HCT116 (cell line): ENCODE results near the gene HEPN1. TPM values are rescaled to one million over a fixed set of nuclear protein-coding genes. Genes with fewer than 3 reads are reported as not detected.

Experiments used
- ATAC-seq: fragments of 200-7000 bp; cut with Tn5 transposase; 2 replicates; pipeline ENCODE4 v1.9.1; 2020; ENCODE audit warnings: mild to moderate bottlenecking, moderate library complexity
- BruUV-seq: library from RNA; stranded (reverse); fragments of 400-500 nt; replicated peaks from 2 replicates; lab custom pipeline; 2021; lab: Mats Ljungman, UMichigan
- CTCF ChIA-PET: fragments of 300-600 bp; sonication (Branson Sonifier 250); formaldehyde crosslinking; loops from one replicate; lab custom pipeline; 2021; ENCODE audit warnings: antibody characterized with exemption; lab: Charles Lee
- POLR2A ChIA-PET: fragments of 300-600, 350-600 bp; sonication (Branson Sonifier 250); formaldehyde crosslinking; loops from one replicate; lab custom pipeline; 2021; ENCODE audit warnings: antibody characterized with exemption; lab: Charles Lee
- RAD21 ChIA-PET, 2 experiments: fragments of 300-600 bp; sonication (Branson Sonifier 250); formaldehyde crosslinking; loops; one replicate each; lab custom pipeline; 2023; ENCODE audit warnings: low total read pairs in 2 of 2; ENCODE audit not compliant: uncharacterized antibody in 2 of 2, unreplicated experiment in 2 of 2, low non-redundant PET in 1 of 2; lab: Charles Lee
- DNase-seq: peaks from one replicate; pipeline ENCODE4 v3.0.0-alpha.2; 2010; ENCODE audit warnings: low read depth, low spot score
- H2AFZ ChIP-seq: fragments of 200-600 bp; shearing (Covaris generic), sonication (generic); 2 replicates; pipeline ENCODE4 v1.6.1; 2017; ENCODE audit warnings: low read depth, mixed run types, mixed read lengths, antibody characterized with exemption, low read length; ENCODE audit not compliant: poor library complexity, severe bottlenecking
- H3K27ac ChIP-seq: 2 replicates; pipeline ENCODE4 v1.5.1; 2012; ENCODE audit warnings: low read depth, low read length
- H3K27me3 ChIP-seq: fragments of 200-600 bp; sonication (generic); 2 replicates; pipeline ENCODE4 v1.6.1; 2016; ENCODE audit warnings: mixed run types, low read length, mixed read lengths; ENCODE audit not compliant: insufficient read depth
- H3K36me3 ChIP-seq, 2 experiments: fragments of 200-500 bp in 1 of 2; fragments of 200-600 bp in 1 of 2; sonication (Bioruptor generic) in 1 of 2; sonication (generic) in 1 of 2; 2 replicates each; pipeline versions ENCODE4 v1.5.1 to v1.6.1; 2014 to 2016; ENCODE audit warnings: low read length in 2 of 2, inconsistent platforms in 1 of 2, mixed read lengths in 1 of 2, mixed run types in 1 of 2; ENCODE audit not compliant: insufficient read depth in 2 of 2, control insufficient read depth in 1 of 2
- H3K4me1 ChIP-seq, 2 experiments: fragments of 200-600 bp in 1 of 2; sonication (generic) in 1 of 2; 2 replicates each; pipeline versions ENCODE4 v1.5.1 to v1.6.1; 2012 to 2017; ENCODE audit warnings: low read length in 2 of 2, inconsistent platforms in 1 of 2, mild to moderate bottlenecking in 1 of 2, mixed read lengths in 1 of 2, mixed run types in 1 of 2, moderate library complexity in 1 of 2; ENCODE audit not compliant: insufficient read depth in 2 of 2, control insufficient read depth in 1 of 2
- H3K4me2 ChIP-seq: fragments of 200-600 bp; sonication (generic); 2 replicates; pipeline ENCODE4 v1.6.1; 2017; ENCODE audit warnings: mixed run types, low read length, mixed read lengths
- H3K4me3 ChIP-seq, 2 experiments: fragments of 200-600 bp in 1 of 2; sonication (generic) in 1 of 2; replicated peaks in 1 of 2; 2 replicates each; pipeline ENCODE4 v1.5.1; 2011 to 2016; ENCODE audit warnings: low read length in 2 of 2, control low read depth in 1 of 2, low read depth in 1 of 2, mild to moderate bottlenecking in 1 of 2, mixed read lengths in 1 of 2, mixed run types in 1 of 2
- H3K79me2 ChIP-seq: fragments of 200-600 bp; sonication (generic); 2 replicates; pipeline ENCODE4 v1.6.1; 2017; ENCODE audit warnings: mild to moderate bottlenecking, mixed run types, low read length, moderate library complexity, mixed read lengths; ENCODE audit not compliant: insufficient read depth
- H3K9ac ChIP-seq: fragments of 200-600 bp; sonication (generic); 2 replicates; pipeline ENCODE4 v1.6.1; 2016; ENCODE audit warnings: low read length, mixed read lengths
- H3K9me2 ChIP-seq: fragments of 200-600 bp; sonication (generic), shearing (Covaris generic); 2 replicates; pipeline ENCODE4 v1.6.1; 2017; ENCODE audit warnings: mixed run types, mild to moderate bottlenecking, moderate library complexity; ENCODE audit not compliant: insufficient read depth
- H3K9me3 ChIP-seq, 2 experiments: fragments of 200-500 bp in 1 of 2; fragments of 200-600 bp in 1 of 2; sonication (Bioruptor generic) in 1 of 2; sonication (generic) in 1 of 2; 2 replicates each; pipeline ENCODE4 v1.6.1; 2014 to 2017; ENCODE audit warnings: low read length in 2 of 2, mixed read lengths in 2 of 2, inconsistent platforms in 1 of 2, low read depth in 1 of 2, mild to moderate bottlenecking in 1 of 2, mixed run types in 1 of 2, moderate library complexity in 1 of 2; ENCODE audit not compliant: control insufficient read depth in 1 of 2, insufficient read depth in 1 of 2
- H4K20me1 ChIP-seq: fragments of 200-600 bp; sonication (generic), shearing (Covaris generic); 2 replicates; pipeline ENCODE4 v1.6.1; 2017; ENCODE audit warnings: mixed run types, mild to moderate bottlenecking, moderate library complexity; ENCODE audit not compliant: insufficient read depth
- CBX3 ChIP-seq: IDR thresholded peaks from 2 replicates; pipeline ENCODE4 v1.6.1; 2012; ENCODE audit warnings: low read depth
- CEBPB ChIP-seq: IDR thresholded peaks from 2 replicates; pipeline ENCODE4 v1.6.1; 2012; ENCODE audit warnings: low read depth
- CTCF ChIP-seq, 3 experiments: fragments of 200-600 bp in 1 of 3; sonication (generic) in 1 of 3; IDR thresholded peaks in 2 of 3; conservative IDR thresholded peaks in 1 of 3; 2 replicates each; pipeline ENCODE4 v1.5.1; 2012 to 2017; ENCODE audit warnings: low read depth in 2 of 3, low read length in 2 of 3, antibody characterized with exemption in 1 of 3, borderline replicate concordance in 1 of 3, control low read depth in 1 of 3, mild to moderate bottlenecking in 1 of 3, mixed read lengths in 1 of 3, mixed run types in 1 of 3, moderate library complexity in 1 of 3; ENCODE audit not compliant: insufficient read depth in 1 of 3
- EGR1 ChIP-seq: IDR thresholded peaks from 2 replicates; pipeline ENCODE4 v1.6.1; 2012; ENCODE audit warnings: low read depth
- ELF1 ChIP-seq: IDR thresholded peaks from 2 replicates; pipeline ENCODE4 v1.6.1; 2012; ENCODE audit warnings: low read depth, borderline replicate concordance
- EZH2 ChIP-seq: fragments of 200-600 bp; sonication (generic); IDR thresholded peaks from 2 replicates; pipeline ENCODE4 v1.6.1; 2017; ENCODE audit warnings: antibody characterized with exemption, mixed run types
- FOSL1 ChIP-seq: IDR thresholded peaks from 2 replicates; pipeline ENCODE4 v1.6.1; 2012; ENCODE audit warnings: low read depth
- JUND ChIP-seq: IDR thresholded peaks from 2 replicates; pipeline ENCODE4 v1.6.1; 2012
- POLR2A ChIP-seq: IDR thresholded peaks from 2 replicates; pipeline ENCODE4 v1.7.0; 2011; ENCODE audit warnings: borderline replicate concordance; ENCODE audit not compliant: insufficient read depth, insufficient read length; ENCODE audit errors: extremely low read depth
- POLR2AphosphoS5 ChIP-seq: IDR thresholded peaks from 2 replicates; pipeline ENCODE4 v1.6.1; 2011; ENCODE audit warnings: mild to moderate bottlenecking, low read depth, low read length, moderate library complexity
- SP1 ChIP-seq: IDR thresholded peaks from 2 replicates; pipeline ENCODE4 v1.6.1; 2012; ENCODE audit warnings: low read depth
- YY1 ChIP-seq: IDR thresholded peaks from 2 replicates; pipeline ENCODE4 v1.6.1; 2011; ENCODE audit warnings: low read length, low read depth, moderate library complexity, mild to moderate bottlenecking; ENCODE audit not compliant: insufficient replicate concordance; ENCODE audit errors: extremely low read depth
- ZFX ChIP-seq: fragments of 450-650 bp; IDR thresholded peaks from 2 replicates; pipeline ENCODE4 v1.6.1; 2017
- ZNF274 ChIP-seq: fragments of 200-500 bp; sonication (Bioruptor generic); IDR thresholded peaks from 2 replicates; pipeline ENCODE4 v1.6.1; 2014; ENCODE audit warnings: mild to moderate bottlenecking, low read depth, low read length, inconsistent platforms
- intact Hi-C: fragments of 100-400 bp; cut with micrococcal nuclease; formaldehyde crosslinking; loops from 2 replicates; pipeline ENCODE4 v1.10.0; 2022
- total RNA-seq: library from RNA; stranded (reverse); gene quantifications from one replicate; pipeline ENCODE4 v1.2.1, GENCODE V29; 2021; ENCODE audit not compliant: unreplicated experiment
- TF ChIP-seq, protein P1 (sequence below): IDR thresholded peaks from 2 replicates; pipeline ENCODE4 v1.6.1; 2012; ENCODE audit warnings: low read depth
- TF ChIP-seq, protein P2 (sequence below): IDR thresholded peaks from 2 replicates; pipeline ENCODE4 v1.6.1; 2012

The HEPN1 gene
- total RNA-seq, 1 experiment from 2014 or later: not detected

GRCh38 chr11:124892750-124893454 is 26.1 kb upstream of the HEPN1 start:
- DNase-seq (no peak), ATAC-seq (no peak)
- Histone ChIP-seq H3K4me2 (no peak overlapping the region), H3K79me2 (no peaks in the 10 kb centered on the region), H3K4me1 (peaks cover 0 to 5% of the 10 kb centered on the region in 2 experiments; a peak in 2 of 4 replicates), H4K20me1 (no peaks in the 10 kb centered on the region), H3K36me3 (no peaks in the 10 kb centered on the region), H3K27me3 (0 out of 2 replicates have a peak, but pooled peaks cover 3% of the 10 kb centered on the region), H3K27ac (no peak overlapping the region), H3K9me2 (no peaks in the 10 kb centered on the region), H3K9me3 (no peaks in the 10 kb centered on the region), H3K9ac (no peak overlapping the region), H3K4me3 (no peak overlapping the region), H2AFZ (no peak overlapping the region)
- ChIA-PET POLR2A (no interaction called here), CTCF (no interaction called here), RAD21 (no interaction called here)
- BruUV-seq: no TSS peak
- TF ChIP-seq CEBPB: no peak
- TF ChIP-seq POLR2AphosphoS5: no peak
- no peak for TF ChIP-seq SP1
- TF ChIP-seq FOSL1: no peak
- TF ChIP-seq ZFX: no peak
- TF ChIP-seq CTCF (IDR thresholded peaks at IDR 0.05 in 2 of 3, conservative IDR thresholded peaks at IDR 0.05 in 1 of 3; ENCODE audit: borderline replicate concordance in 1 of 3, insufficient read depth in 1 of 3, low read depth in 2 of 3, low read length in 2 of 3): no peak
- TF ChIP-seq, protein P1, sequence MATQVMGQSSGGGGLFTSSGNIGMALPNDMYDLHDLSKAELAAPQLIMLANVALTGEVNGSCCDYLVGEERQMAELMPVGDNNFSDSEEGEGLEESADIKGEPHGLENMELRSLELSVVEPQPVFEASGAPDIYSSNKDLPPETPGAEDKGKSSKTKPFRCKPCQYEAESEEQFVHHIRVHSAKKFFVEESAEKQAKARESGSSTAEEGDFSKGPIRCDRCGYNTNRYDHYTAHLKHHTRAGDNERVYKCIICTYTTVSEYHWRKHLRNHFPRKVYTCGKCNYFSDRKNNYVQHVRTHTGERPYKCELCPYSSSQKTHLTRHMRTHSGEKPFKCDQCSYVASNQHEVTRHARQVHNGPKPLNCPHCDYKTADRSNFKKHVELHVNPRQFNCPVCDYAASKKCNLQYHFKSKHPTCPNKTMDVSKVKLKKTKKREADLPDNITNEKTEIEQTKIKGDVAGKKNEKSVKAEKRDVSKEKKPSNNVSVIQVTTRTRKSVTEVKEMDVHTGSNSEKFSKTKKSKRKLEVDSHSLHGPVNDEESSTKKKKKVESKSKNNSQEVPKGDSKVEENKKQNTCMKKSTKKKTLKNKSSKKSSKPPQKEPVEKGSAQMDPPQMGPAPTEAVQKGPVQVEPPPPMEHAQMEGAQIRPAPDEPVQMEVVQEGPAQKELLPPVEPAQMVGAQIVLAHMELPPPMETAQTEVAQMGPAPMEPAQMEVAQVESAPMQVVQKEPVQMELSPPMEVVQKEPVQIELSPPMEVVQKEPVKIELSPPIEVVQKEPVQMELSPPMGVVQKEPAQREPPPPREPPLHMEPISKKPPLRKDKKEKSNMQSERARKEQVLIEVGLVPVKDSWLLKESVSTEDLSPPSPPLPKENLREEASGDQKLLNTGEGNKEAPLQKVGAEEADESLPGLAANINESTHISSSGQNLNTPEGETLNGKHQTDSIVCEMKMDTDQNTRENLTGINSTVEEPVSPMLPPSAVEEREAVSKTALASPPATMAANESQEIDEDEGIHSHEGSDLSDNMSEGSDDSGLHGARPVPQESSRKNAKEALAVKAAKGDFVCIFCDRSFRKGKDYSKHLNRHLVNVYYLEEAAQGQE: no peak
- TF ChIP-seq, protein P2, sequence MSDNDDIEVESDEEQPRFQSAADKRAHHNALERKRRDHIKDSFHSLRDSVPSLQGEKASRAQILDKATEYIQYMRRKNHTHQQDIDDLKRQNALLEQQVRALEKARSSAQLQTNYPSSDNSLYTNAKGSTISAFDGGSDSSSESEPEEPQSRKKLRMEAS: no peak
- TF ChIP-seq CBX3: no peak
- no peak for TF ChIP-seq ELF1
- TF ChIP-seq EZH2: no peak
- TF ChIP-seq JUND: no peak
- TF ChIP-seq ZNF274: no peak
- TF ChIP-seq EGR1: no peak
- no peak for TF ChIP-seq POLR2A
- no peak for TF ChIP-seq YY1
- intact Hi-C loops: no loop called here
